Loucy (cell line): ENCODE measurements around the gene XRCC3.

ENCODE experiments used
- H2AFZ ChIP-seq: fragments of 200-600 bp; sonication (generic); 2 replicates; pipeline ENCODE4 v1.6.0; 2016; ENCODE audit warnings: antibody characterized with exemption, mild to moderate bottlenecking, low read length, moderate library complexity
- H3F3A ChIP-seq: fragments of 200-600 bp; 2 replicates; pipeline ENCODE4 v1.6.0; 2016; ENCODE audit warnings: antibody characterized with exemption, low read depth, mild to moderate bottlenecking
- H3K27me3 ChIP-seq: fragments of 200-600 bp; sonication (generic); 2 replicates; pipeline ENCODE4 v1.6.1; 2014; ENCODE audit warnings: low read length, mild to moderate bottlenecking; ENCODE audit not compliant: insufficient read depth, poor library complexity, severe bottlenecking
- H3K36me3 ChIP-seq: fragments of 200-600 bp; sonication (generic); 2 replicates; pipeline ENCODE4 v1.6.1; 2016; ENCODE audit warnings: low read length; ENCODE audit not compliant: insufficient read depth
- H3K4me1 ChIP-seq: fragments of 200-600 bp; sonication (generic); 2 replicates; pipeline ENCODE4 v1.5.1; 2014; ENCODE audit warnings: low read length, mild to moderate bottlenecking; ENCODE audit not compliant: insufficient read depth, poor library complexity, severe bottlenecking
- H3K4me2 ChIP-seq: fragments of 200-600 bp; sonication (generic); 2 replicates; pipeline ENCODE4 v1.6.0; 2014; ENCODE audit warnings: antibody characterized with exemption, low read length, low read depth, mild to moderate bottlenecking; ENCODE audit not compliant: poor library complexity, severe bottlenecking
- H3K4me3 ChIP-seq: fragments of 200-600 bp; sonication (generic); 2 replicates; pipeline ENCODE4 v1.5.1; 2014; ENCODE audit warnings: low read length, mild to moderate bottlenecking, mixed read lengths; ENCODE audit not compliant: poor library complexity, severe bottlenecking
- H3K79me2 ChIP-seq: fragments of 200-600 bp; sonication (generic); 2 replicates; pipeline ENCODE4 v1.6.1; 2014; ENCODE audit warnings: low read length; ENCODE audit not compliant: insufficient read depth
- H3K9ac ChIP-seq: fragments of 200-600 bp; sonication (generic); 2 replicates; pipeline ENCODE4 v1.6.0; 2014; ENCODE audit warnings: mild to moderate bottlenecking, low read depth, low read length, moderate library complexity; ENCODE audit not compliant: poor library complexity, severe bottlenecking
- H3K9me2 ChIP-seq: fragments of 200-600 bp; sonication (generic); replicated peaks from 2 replicates; pipeline ENCODE4 v1.6.1; 2016; ENCODE audit warnings: low read depth, low read length, mixed read lengths
- H3K9me3 ChIP-seq: fragments of 200-600 bp; sonication (generic); 2 replicates; pipeline ENCODE4 v1.6.1; 2014; ENCODE audit warnings: mild to moderate bottlenecking, antibody characterized with exemption, low read length, low read depth; ENCODE audit not compliant: insufficient read depth
- H4K20me1 ChIP-seq: fragments of 200-600 bp; sonication (generic); 2 replicates; pipeline ENCODE4 v1.6.0; 2014; ENCODE audit warnings: antibody characterized with exemption, low read length, mild to moderate bottlenecking; ENCODE audit not compliant: insufficient read depth, poor library complexity, severe bottlenecking
- CTCF ChIP-seq: fragments of 200-600 bp; sonication (generic); conservative IDR thresholded peaks from 2 replicates; pipeline ENCODE4 v1.5.1; 2014; ENCODE audit warnings: mild to moderate bottlenecking, antibody characterized with exemption, low read length
- EZH2phosphoT487 ChIP-seq: fragments of 200-600 bp; IDR thresholded peaks from 2 replicates; pipeline ENCODE4 v1.6.1; 2018; ENCODE audit warnings: antibody characterized with exemption, mild to moderate bottlenecking, moderate library complexity, borderline replicate concordance

The XRCC3 gene

GRCh38 chr14:103744621-103745395 is 29.6 kb upstream of the XRCC3 start:
- H3K27me3 ChIP-seq, result no peaks in the 10 kb centered on the region
- no peak overlapping the region for H3K9ac ChIP-seq
- no peak for TF ChIP-seq CTCF
- no peak for TF ChIP-seq EZH2phosphoT487
- H3K9me3 ChIP-seq, result no peaks in the 10 kb centered on the region
- no peaks in the 10 kb centered on the region; the same call in 1 of the 2 replicates for H3K36me3 ChIP-seq
- peaks cover 10% of the 10 kb centered on the region for H3K4me1 ChIP-seq
- no peaks in the 10 kb centered on the region for H3K79me2 ChIP-seq
- H3K4me3 ChIP-seq, result no peak overlapping the region
- no peak overlapping the region for H2AFZ ChIP-seq
- no peaks in the 10 kb centered on the region for H3K9me2 ChIP-seq
- H3K4me2 ChIP-seq, result no peak overlapping the region
- no peaks in the 10 kb centered on the region for H4K20me1 ChIP-seq
- H3F3A ChIP-seq, result no peaks in the 10 kb centered on the region

GRCh38 chr14:103743691-103744090 is 28.4 kb upstream of the XRCC3 start:
- H3K4me1 ChIP-seq, result peaks cover 8% of the 10 kb centered on the region
- no peak overlapping the region for H2AFZ ChIP-seq
- TF ChIP-seq CTCF, result no peak
- TF ChIP-seq EZH2phosphoT487, result no peak
- H3K79me2 ChIP-seq, result no peaks in the 10 kb centered on the region
- no peaks in the 10 kb centered on the region for H3K36me3 ChIP-seq
- H3K4me3 ChIP-seq, result no peak overlapping the region
- H3K9me3 ChIP-seq, result no peaks in the 10 kb centered on the region
- no peak overlapping the region for H3K9ac ChIP-seq
- H3F3A ChIP-seq, result no peaks in the 10 kb centered on the region
- H4K20me1 ChIP-seq, result no peaks in the 10 kb centered on the region
- no peak overlapping the region for H3K4me2 ChIP-seq
- no peaks in the 10 kb centered on the region for H3K27me3 ChIP-seq
- H3K9me2 ChIP-seq, result no peaks in the 10 kb centered on the region

GRCh38 chr14:103742499-103743255 is 27.4 kb upstream of the XRCC3 start:
- H3K9ac ChIP-seq, result no peak overlapping the region
- no peaks in the 10 kb centered on the region for H3K79me2 ChIP-seq
- H3K4me3 ChIP-seq, result no peak overlapping the region
- H3K4me2 ChIP-seq, result no peak overlapping the region
- H3K27me3 ChIP-seq, result no peaks in the 10 kb centered on the region
- H4K20me1 ChIP-seq, result no peaks in the 10 kb centered on the region
- no peaks in the 10 kb centered on the region for H3K9me3 ChIP-seq
- TF ChIP-seq EZH2phosphoT487, result no peak
- no peak for TF ChIP-seq CTCF
- no peaks in the 10 kb centered on the region for H3F3A ChIP-seq
- no peaks in the 10 kb centered on the region for H3K4me1 ChIP-seq
- no peak overlapping the region for H2AFZ ChIP-seq
- no peaks in the 10 kb centered on the region for H3K9me2 ChIP-seq
- H3K36me3 ChIP-seq, result no peaks in the 10 kb centered on the region
